ENCODE results near the gene FADS2. TPM values are rescaled to one million over a fixed set of nuclear protein-coding genes. Genes with fewer than 3 reads are reported as not detected.

Gene FADS2
- total and polyA plus RNA-seq, 2 of the 13 experiments (the other 11 are each of a cell fraction or from before 2014, with no cell fraction given): 90.1 to 124 TPM

GRCh38 chr11:61792310-61793082, 35.6 kb upstream of the FADS2 start, which contains the start of the genes FEN1 and TMEM258 (continued):
- no peak for TF ChIP-seq ZNF281 (CRISPR knock-in tag; IDR thresholded peaks at IDR 0.05; ENCODE audit: borderline replicate concordance)
- TF ChIP-seq, protein P1, sequence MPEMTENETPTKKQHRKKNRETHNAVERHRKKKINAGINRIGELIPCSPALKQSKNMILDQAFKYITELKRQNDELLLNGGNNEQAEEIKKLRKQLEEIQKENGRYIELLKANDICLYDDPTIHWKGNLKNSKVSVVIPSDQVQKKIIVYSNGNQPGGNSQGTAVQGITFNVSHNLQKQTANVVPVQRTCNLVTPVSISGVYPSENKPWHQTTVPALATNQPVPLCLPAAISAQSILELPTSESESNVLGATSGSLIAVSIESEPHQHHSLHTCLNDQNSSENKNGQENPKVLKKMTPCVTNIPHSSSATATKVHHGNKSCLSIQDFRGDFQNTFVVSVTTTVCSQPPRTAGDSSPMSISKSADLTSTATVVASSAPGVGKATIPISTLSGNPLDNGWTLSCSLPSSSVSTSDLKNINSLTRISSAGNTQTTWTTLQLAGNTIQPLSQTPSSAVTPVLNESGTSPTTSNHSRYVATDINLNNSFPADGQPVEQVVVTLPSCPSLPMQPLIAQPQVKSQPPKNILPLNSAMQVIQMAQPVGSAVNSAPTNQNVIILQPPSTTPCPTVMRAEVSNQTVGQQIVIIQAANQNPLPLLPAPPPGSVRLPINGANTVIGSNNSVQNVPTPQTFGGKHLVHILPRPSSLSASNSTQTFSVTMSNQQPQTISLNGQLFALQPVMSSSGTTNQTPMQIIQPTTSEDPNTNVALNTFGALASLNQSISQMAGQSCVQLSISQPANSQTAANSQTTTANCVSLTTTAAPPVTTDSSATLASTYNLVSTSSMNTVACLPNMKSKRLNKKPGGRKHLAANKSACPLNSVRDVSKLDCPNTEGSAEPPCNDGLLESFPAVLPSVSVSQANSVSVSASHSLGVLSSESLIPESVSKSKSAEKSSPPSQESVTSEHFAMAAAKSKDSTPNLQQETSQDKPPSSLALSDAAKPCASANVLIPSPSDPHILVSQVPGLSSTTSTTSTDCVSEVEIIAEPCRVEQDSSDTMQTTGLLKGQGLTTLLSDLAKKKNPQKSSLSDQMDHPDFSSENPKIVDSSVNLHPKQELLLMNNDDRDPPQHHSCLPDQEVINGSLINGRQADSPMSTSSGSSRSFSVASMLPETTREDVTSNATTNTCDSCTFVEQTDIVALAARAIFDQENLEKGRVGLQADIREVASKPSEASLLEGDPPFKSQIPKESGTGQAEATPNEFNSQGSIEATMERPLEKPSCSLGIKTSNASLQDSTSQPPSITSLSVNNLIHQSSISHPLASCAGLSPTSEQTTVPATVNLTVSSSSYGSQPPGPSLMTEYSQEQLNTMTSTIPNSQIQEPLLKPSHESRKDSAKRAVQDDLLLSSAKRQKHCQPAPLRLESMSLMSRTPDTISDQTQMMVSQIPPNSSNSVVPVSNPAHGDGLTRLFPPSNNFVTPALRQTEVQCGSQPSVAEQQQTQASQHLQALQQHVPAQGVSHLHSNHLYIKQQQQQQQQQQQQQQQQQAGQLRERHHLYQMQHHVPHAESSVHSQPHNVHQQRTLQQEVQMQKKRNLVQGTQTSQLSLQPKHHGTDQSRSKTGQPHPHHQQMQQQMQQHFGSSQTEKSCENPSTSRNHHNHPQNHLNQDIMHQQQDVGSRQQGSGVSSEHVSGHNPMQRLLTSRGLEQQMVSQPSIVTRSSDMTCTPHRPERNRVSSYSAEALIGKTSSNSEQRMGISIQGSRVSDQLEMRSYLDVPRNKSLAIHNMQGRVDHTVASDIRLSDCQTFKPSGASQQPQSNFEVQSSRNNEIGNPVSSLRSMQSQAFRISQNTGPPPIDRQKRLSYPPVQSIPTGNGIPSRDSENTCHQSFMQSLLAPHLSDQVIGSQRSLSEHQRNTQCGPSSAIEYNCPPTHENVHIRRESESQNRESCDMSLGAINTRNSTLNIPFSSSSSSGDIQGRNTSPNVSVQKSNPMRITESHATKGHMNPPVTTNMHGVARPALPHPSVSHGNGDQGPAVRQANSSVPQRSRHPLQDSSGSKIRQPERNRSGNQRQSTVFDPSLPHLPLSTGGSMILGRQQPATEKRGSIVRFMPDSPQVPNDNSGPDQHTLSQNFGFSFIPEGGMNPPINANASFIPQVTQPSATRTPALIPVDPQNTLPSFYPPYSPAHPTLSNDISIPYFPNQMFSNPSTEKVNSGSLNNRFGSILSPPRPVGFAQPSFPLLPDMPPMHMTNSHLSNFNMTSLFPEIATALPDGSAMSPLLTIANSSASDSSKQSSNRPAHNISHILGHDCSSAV (CRISPR knock-in tag; IDR thresholded peaks at IDR 0.05; ENCODE audit: borderline replicate concordance): 0 out of 2 replicates have a peak, but pooled peaks have one; percentile 13
- 0 out of 2 replicates have a peak, but pooled peaks have one; percentile 33 for TF ChIP-seq TFAP4 (IDR thresholded peaks at IDR 0.05; ENCODE audit: borderline replicate concordance, low read depth)
- TF ChIP-seq HMG20A (CRISPR knock-in tag; IDR thresholded peaks at IDR 0.05; ENCODE audit: borderline replicate concordance): no peak
- peak; percentile 35; the same call in 1 of the 2 replicates for TF ChIP-seq ZNF614 (CRISPR knock-in tag; IDR thresholded peaks at IDR 0.05; ENCODE audit: borderline replicate concordance)
- TF ChIP-seq RFXANK (CRISPR knock-in tag; IDR thresholded peaks at IDR 0.05): 0 out of 2 replicates have a peak, but pooled peaks have one; percentile 77
- TF ChIP-seq ZNF839 (CRISPR knock-in tag; IDR thresholded peaks at IDR 0.05; ENCODE audit: borderline replicate concordance): peak; percentile 64; the same call in 1 of the 2 replicates
- 0 out of 2 replicates have a peak, but pooled peaks have one; percentile 15 for TF ChIP-seq ZNF766 (CRISPR knock-in tag; IDR thresholded peaks at IDR 0.05; ENCODE audit: borderline replicate concordance)
- peak; percentile 13; the same call in 1 of the 2 replicates for TF ChIP-seq RERE (CRISPR knock-in tag; IDR thresholded peaks at IDR 0.05; ENCODE audit: low read depth)

Data from HepG2 (cell line).